CD4-positive, alpha-beta T cell treated with Interferon alpha-2 for 1 hour (primary cell): Measurements from ENCODE around the gene KIF7.
"Not testable (repeated sequence)": the region's sequence is repeated elsewhere in the genome, so short reads cannot be mapped to it uniquely, and the experiment has no call there.

Experiments used
- DNase-seq, 2 donors: peaks; one replicate each; pipeline ENCODE4 v3.0.0-alpha.2; 2020 to 2022

Gene KIF7

GRCh38 chr15:89654847-89655805, at the start of gene KIF7:
Gene KIF7, minus strand, starts transcription at chr15:89655467. Its CDS starts 2,537 bp downstream, at chr15:89652930.
- no peak for DNase-seq

- no peak for DNase-seq
Measured at GRCh38 chr15:89704411-89704810, 49.1 kb upstream of the KIF7 start.

- DNase-seq = no peak
Measured at GRCh38 chr15:89695198-89695597, 39.9 kb upstream of the KIF7 start.

GRCh38 chr15:89693696-89694095, 38.4 kb upstream of the KIF7 start:
- DNase-seq = no peak

- DNase-seq = no peak
Measured at GRCh38 chr15:89693091-89693490, 37.8 kb upstream of the KIF7 start.

- DNase-seq = peak; percentile 80 to 82
Measured at GRCh38 chr15:89690276-89691218, 35.3 kb upstream of the KIF7 start, which contains the start of the genes PEX11A and WDR93. Gene PEX11A, minus strand, starts transcription at chr15:89690754. Its CDS starts 122 bp downstream, at chr15:89690632. Gene WDR93, plus strand, starts transcription at chr15:89690811. Its CDS starts 10,936 bp downstream, at chr15:89701747.

GRCh38 chr15:89689930-89690275, 34.6 kb upstream of the KIF7 start:
- not testable (repeated sequence) for DNase-seq

- DNase-seq = no peak
Measured at GRCh38 chr15:89686522-89686921, 31.3 kb upstream of the KIF7 start.

- no peak for DNase-seq
Measured at GRCh38 chr15:89685995-89686394, 30.7 kb upstream of the KIF7 start.

- DNase-seq = no peak
Measured at GRCh38 chr15:89681146-89681545, 25.9 kb upstream of the KIF7 start.

GRCh38 chr15:89680282-89680873, 25.1 kb upstream of the KIF7 start:
- no peak for DNase-seq

- no peak for DNase-seq
Measured at GRCh38 chr15:89679212-89679611, 23.9 kb upstream of the KIF7 start, which contains the start of gene PLIN1. Gene PLIN1, minus strand, starts transcription at chr15:89679367. Its CDS starts 1,878 bp downstream, at chr15:89677489.

GRCh38 chr15:89677381-89677780, 22.1 kb upstream of the KIF7 start:
- no peak for DNase-seq

GRCh38 chr15:89675606-89676005, 20.3 kb upstream of the KIF7 start:
- no peak for DNase-seq

GRCh38 chr15:89674526-89674925, 19.3 kb upstream of the KIF7 start:
- no peak for DNase-seq

- no peak for DNase-seq
Measured at GRCh38 chr15:89673165-89673512, 17.9 kb upstream of the KIF7 start.

GRCh38 chr15:89672221-89673164, 17.2 kb upstream of the KIF7 start:
- DNase-seq = no peak

- DNase-seq = no peak
Measured at GRCh38 chr15:89671687-89672086, 16.4 kb upstream of the KIF7 start.

GRCh38 chr15:89670971-89671560, 15.8 kb upstream of the KIF7 start:
- DNase-seq = no peak

- DNase-seq = no peak
Measured at GRCh38 chr15:89669941-89670340, 14.7 kb upstream of the KIF7 start.

- DNase-seq = no peak
Measured at GRCh38 chr15:89669309-89669865, 14.1 kb upstream of the KIF7 start.
